HepG2 (cell line): ENCODE measurements around the gene PPP1CC. TPM values are rescaled to one million over a fixed set of nuclear protein-coding genes. Genes with fewer than 3 reads are reported as not detected.

Source experiments
- AGO1 ChIP-seq: fragments of 200-400 bp; formaldehyde crosslinking; IDR thresholded peaks from 2 replicates; pipeline ENCODE4 v1.6.1; 2017; ENCODE audit warnings: mild to moderate bottlenecking, low read depth, low read length, moderate library complexity; ENCODE audit not compliant: poor library complexity, severe bottlenecking
- CENPX ChIP-seq: sonication (generic); formaldehyde crosslinking; IDR thresholded peaks from 2 replicates; pipeline ENCODE4 v1.9.0; 2021; ENCODE audit warnings: mild to moderate bottlenecking, missing genetic modification reagents, moderate library complexity
- GTF2F1 ChIP-seq: fragments of 150-350 bp; IDR thresholded peaks from 2 replicates; pipeline ENCODE4 v1.6.1; 2014; ENCODE audit warnings: low read length
- HIVEP1 ChIP-seq: sonication (generic); formaldehyde crosslinking; IDR thresholded peaks from 2 replicates; pipeline ENCODE4 v1.4.0; 2020; ENCODE audit warnings: mild to moderate bottlenecking, missing genetic modification reagents
- HNRNPUL1 ChIP-seq: fragments of 200-400 bp; formaldehyde crosslinking; IDR thresholded peaks from 2 replicates; pipeline ENCODE4 v1.6.1; 2017; ENCODE audit warnings: low read depth, mild to moderate bottlenecking, low read length, moderate library complexity
- IKZF4 ChIP-seq: sonication (generic); formaldehyde crosslinking; IDR thresholded peaks from 2 replicates; pipeline ENCODE4 v1.5.1; 2020; ENCODE audit warnings: borderline replicate concordance, mild to moderate bottlenecking, low read depth, missing genetic modification reagents; ENCODE audit errors: not compliant biosample characterization
- MED1 ChIP-seq: sonication (generic); formaldehyde crosslinking; IDR thresholded peaks from 2 replicates; pipeline ENCODE4 v1.4.0; 2020; ENCODE audit warnings: missing genetic modification reagents
- MEIS1 ChIP-seq: sonication (generic); formaldehyde crosslinking; IDR thresholded peaks from 2 replicates; pipeline ENCODE4 v1.9.0; 2021; ENCODE audit warnings: mild to moderate bottlenecking, missing genetic modification reagents, moderate library complexity, borderline replicate concordance
- PITX1 ChIP-seq: sonication (generic); formaldehyde crosslinking; IDR thresholded peaks from 2 replicates; pipeline ENCODE4 v1.5.1; 2020; ENCODE audit warnings: mild to moderate bottlenecking, missing genetic modification reagents
- RBAK ChIP-seq: sonication (generic); formaldehyde crosslinking; IDR thresholded peaks from 2 replicates; pipeline ENCODE4 v1.5.1; 2020; ENCODE audit warnings: mild to moderate bottlenecking, missing genetic modification reagents
- YY1 ChIP-seq: IDR thresholded peaks from 2 replicates; pipeline ENCODE4 v1.6.1; 2011; ENCODE audit warnings: low read length, low read depth, moderate library complexity, mild to moderate bottlenecking; ENCODE audit not compliant: insufficient read depth, insufficient replicate concordance
- ZFY ChIP-seq: sonication (generic); formaldehyde crosslinking; IDR thresholded peaks from 2 replicates; pipeline ENCODE4 v1.4.0; 2020; ENCODE audit warnings: missing genetic modification reagents
- ZMYM4 ChIP-seq: sonication (generic); formaldehyde crosslinking; IDR thresholded peaks from 2 replicates; pipeline ENCODE4 v1.8.1; 2023; ENCODE audit warnings: mild to moderate bottlenecking, missing genetic modification reagents
- ZNF333 ChIP-seq: sonication (generic); formaldehyde crosslinking; IDR thresholded peaks from 2 replicates; pipeline ENCODE4 v1.4.0; 2020; ENCODE audit warnings: mild to moderate bottlenecking, missing genetic modification reagents, borderline replicate concordance
- ZNF558 ChIP-seq: sonication (generic); formaldehyde crosslinking; IDR thresholded peaks from 2 replicates; pipeline ENCODE4 v1.9.0; 2022; ENCODE audit warnings: mild to moderate bottlenecking, missing genetic modification reagents, borderline replicate concordance
- ZNF704 ChIP-seq: sonication (generic); formaldehyde crosslinking; IDR thresholded peaks from 2 replicates; pipeline ENCODE4 v1.8.1; 2023; ENCODE audit warnings: mild to moderate bottlenecking, inconsistent platforms, moderate library complexity, missing genetic modification reagents, borderline replicate concordance
- ZNF782 ChIP-seq: sonication (generic); formaldehyde crosslinking; IDR thresholded peaks from 2 replicates; pipeline ENCODE4 v1.4.0; 2020; ENCODE audit warnings: missing genetic modification reagents, mild to moderate bottlenecking, borderline replicate concordance
- ZSCAN31 ChIP-seq: sonication (generic); formaldehyde crosslinking; IDR thresholded peaks from 2 replicates; pipeline ENCODE4 v1.5.0; 2020; ENCODE audit warnings: low read depth, mild to moderate bottlenecking, missing genetic modification reagents
- polyA plus RNA-seq, 8 experiments: library from polyadenylated mRNA; depleted of rRNA in 3 of 8; stranded (reverse) in 7 of 8; unstranded in 1 of 8; fragments of >200 nt; fragmentation: Illumina TruSeq in 4 of 8; extraction: Trizol in 4 of 8; gene quantifications; 2 replicates each; pipeline versions ENCODE4 v1.2.1 to v1.2.3, GENCODE V29; 2011 to 2016; ENCODE audit warnings: low read depth in 4 of 8, missing spikeins in 1 of 8, mixed read lengths in 1 of 8; ENCODE audit not compliant: insufficient read depth in 1 of 8
- total RNA-seq, 5 experiments: library from RNA; depleted of rRNA; stranded (reverse); fragments of >200 nt; fragmentation: Illumina TruSeq; extraction: Trizol; gene quantifications; 2 replicates each; pipeline ENCODE4 v1.2.3, GENCODE V29; 2016; ENCODE audit warnings: low read depth in 1 of 5
- TF ChIP-seq, protein P1 (sequence below): sonication (generic); formaldehyde crosslinking; IDR thresholded peaks from 2 replicates; pipeline ENCODE4 v1.4.0; 2020; ENCODE audit warnings: missing genetic modification reagents
- TF ChIP-seq, protein P2 (sequence below): sonication (generic); formaldehyde crosslinking; IDR thresholded peaks from 2 replicates; pipeline ENCODE4 v1.9.0; 2021; ENCODE audit warnings: missing genetic modification reagents, borderline replicate concordance

PPP1CC gene
- total and polyA plus RNA-seq, 2 of the 13 experiments (the other 11 are each of a cell fraction or from before 2014, with no cell fraction given) = 178 to 187 TPM

DNA sequence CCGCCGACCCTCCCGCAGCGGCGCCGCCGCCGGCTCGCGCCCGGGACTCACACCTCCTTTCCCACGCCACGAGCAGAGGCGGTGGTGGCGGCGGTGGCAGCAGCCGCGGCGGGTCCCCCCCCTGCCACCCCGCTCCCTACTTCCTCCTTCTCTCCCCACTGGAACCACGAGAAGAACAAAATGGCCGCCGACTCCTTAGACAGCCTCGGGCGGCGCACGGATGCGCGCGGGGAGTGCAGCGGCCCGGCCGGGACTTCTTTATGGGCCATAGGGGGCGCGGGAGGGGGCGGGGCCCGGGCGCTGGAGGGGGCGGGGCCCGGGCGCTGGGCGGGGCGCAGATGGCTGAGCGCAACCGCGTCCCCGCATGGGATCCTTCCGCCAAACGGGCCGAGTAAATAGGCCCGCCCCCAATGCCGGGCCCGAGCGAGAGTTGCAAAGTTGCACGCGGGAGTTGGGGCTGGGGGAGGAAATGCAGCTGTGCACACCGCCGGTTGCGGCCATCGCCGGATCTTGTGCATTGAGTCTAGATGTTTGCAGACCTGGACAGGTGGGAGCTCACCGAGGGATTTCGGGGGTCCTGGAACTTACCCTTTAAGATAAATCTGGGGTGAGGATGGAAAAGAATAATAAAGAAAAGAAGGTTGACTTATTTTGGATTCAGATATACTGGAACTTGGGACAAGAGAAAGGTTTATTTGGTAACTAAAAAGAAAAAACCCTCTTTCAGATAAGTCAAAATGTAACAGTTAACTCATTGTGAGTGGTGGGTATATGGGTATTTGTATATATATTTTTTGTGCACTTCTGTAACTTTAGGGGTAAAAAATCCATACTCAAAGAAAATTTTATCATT, at the start of gene PPP1CC (continued):
- TF ChIP-seq, protein P1, sequence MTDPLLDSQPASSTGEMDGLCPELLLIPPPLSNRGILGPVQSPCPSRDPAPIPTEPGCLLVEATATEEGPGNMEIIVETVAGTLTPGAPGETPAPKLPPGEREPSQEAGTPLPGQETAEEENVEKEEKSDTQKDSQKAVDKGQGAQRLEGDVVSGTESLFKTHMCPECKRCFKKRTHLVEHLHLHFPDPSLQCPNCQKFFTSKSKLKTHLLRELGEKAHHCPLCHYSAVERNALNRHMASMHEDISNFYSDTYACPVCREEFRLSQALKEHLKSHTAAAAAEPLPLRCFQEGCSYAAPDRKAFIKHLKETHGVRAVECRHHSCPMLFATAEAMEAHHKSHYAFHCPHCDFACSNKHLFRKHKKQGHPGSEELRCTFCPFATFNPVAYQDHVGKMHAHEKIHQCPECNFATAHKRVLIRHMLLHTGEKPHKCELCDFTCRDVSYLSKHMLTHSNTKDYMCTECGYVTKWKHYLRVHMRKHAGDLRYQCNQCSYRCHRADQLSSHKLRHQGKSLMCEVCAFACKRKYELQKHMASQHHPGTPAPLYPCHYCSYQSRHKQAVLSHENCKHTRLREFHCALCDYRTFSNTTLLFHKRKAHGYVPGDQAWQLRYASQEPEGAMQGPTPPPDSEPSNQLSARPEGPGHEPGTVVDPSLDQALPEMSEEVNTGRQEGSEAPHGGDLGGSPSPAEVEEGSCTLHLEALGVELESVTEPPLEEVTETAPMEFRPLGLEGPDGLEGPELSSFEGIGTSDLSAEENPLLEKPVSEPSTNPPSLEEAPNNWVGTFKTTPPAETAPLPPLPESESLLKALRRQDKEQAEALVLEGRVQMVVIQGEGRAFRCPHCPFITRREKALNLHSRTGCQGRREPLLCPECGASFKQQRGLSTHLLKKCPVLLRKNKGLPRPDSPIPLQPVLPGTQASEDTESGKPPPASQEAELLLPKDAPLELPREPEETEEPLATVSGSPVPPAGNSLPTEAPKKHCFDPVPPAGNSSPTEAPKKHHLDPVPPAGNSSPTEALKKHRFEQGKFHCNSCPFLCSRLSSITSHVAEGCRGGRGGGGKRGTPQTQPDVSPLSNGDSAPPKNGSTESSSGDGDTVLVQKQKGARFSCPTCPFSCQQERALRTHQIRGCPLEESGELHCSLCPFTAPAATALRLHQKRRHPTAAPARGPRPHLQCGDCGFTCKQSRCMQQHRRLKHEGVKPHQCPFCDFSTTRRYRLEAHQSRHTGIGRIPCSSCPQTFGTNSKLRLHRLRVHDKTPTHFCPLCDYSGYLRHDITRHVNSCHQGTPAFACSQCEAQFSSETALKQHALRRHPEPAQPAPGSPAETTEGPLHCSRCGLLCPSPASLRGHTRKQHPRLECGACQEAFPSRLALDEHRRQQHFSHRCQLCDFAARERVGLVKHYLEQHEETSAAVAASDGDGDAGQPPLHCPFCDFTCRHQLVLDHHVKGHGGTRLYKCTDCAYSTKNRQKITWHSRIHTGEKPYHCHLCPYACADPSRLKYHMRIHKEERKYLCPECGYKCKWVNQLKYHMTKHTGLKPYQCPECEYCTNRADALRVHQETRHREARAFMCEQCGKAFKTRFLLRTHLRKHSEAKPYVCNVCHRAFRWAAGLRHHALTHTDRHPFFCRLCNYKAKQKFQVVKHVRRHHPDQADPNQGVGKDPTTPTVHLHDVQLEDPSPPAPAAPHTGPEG = 0 out of 2 replicates have a peak, but pooled peaks have one; percentile 24
- TF ChIP-seq ZNF782 (CRISPR knock-in tag) (no peak), ZNF558 (CRISPR knock-in tag) (peak; percentile 42; the same call in 1 of the 2 replicates), HIVEP1 (CRISPR knock-in tag) (no peak), YY1 (peak; percentile 96), ZFY (CRISPR knock-in tag) (peak; percentile 28; the same call in 1 of the 2 replicates), ZMYM4 (peak; percentile 87), RBAK (no peak), GTF2F1 (no peak), MED1 (CRISPR knock-in tag) (peak; percentile 65), AGO1 (no peak), CENPX (no peak), ZSCAN31 (no peak; the same call in 1 of the 2 replicates), MEIS1 (CRISPR knock-in tag) (no peak), HNRNPUL1 (no peak), PITX1 (CRISPR knock-in tag) (peak; percentile 72; the same call in 1 of the 2 replicates), ZNF704 (CRISPR knock-in tag) (no peak), ZNF333 (CRISPR knock-in tag) (no peak), IKZF4 (CRISPR knock-in tag) (no peak)
- TF ChIP-seq, protein P2, sequence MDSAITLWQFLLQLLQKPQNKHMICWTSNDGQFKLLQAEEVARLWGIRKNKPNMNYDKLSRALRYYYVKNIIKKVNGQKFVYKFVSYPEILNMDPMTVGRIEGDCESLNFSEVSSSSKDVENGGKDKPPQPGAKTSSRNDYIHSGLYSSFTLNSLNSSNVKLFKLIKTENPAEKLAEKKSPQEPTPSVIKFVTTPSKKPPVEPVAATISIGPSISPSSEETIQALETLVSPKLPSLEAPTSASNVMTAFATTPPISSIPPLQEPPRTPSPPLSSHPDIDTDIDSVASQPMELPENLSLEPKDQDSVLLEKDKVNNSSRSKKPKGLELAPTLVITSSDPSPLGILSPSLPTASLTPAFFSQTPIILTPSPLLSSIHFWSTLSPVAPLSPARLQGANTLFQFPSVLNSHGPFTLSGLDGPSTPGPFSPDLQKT (CRISPR knock-in tag) = no peak
